Measurements from ENCODE around the gene MCF2L2. TPM values are rescaled to one million over a fixed set of nuclear protein-coding genes. Genes with fewer than 3 reads are reported as not detected.

Gene MCF2L2
- total and polyA plus RNA-seq, 2 of the 13 experiments (the other 11 are each of a cell fraction or from before 2014, with no cell fraction given): not detected

GRCh38 chr3:183447206-183448001 lies 19.0 kb upstream of the MCF2L2 start (continued):
- no peak for TF ChIP-seq SNAPC5 (CRISPR knock-in tag; IDR thresholded peaks at IDR 0.05; ENCODE audit: borderline replicate concordance)
- 0 out of 2 replicates have a peak, but pooled peaks have one; percentile 76 for TF ChIP-seq NR1H2 (CRISPR knock-in tag; IDR thresholded peaks at IDR 0.05; ENCODE audit: borderline replicate concordance, low read depth)
- peak; percentile 74 for TF ChIP-seq KDM3A (CRISPR knock-in tag; IDR thresholded peaks at IDR 0.05; ENCODE audit: low read depth)
- no peak for TF ChIP-seq ZBTB2 (CRISPR knock-in tag; IDR thresholded peaks at IDR 0.05; ENCODE audit: low read depth)
- peak; percentile 27; the same call in 1 of the 2 replicates for TF ChIP-seq CREBL2 (CRISPR knock-in tag; IDR thresholded peaks at IDR 0.05; ENCODE audit: borderline replicate concordance)
- TF ChIP-seq REPIN1 (CRISPR knock-in tag; IDR thresholded peaks at IDR 0.05; ENCODE audit: borderline replicate concordance, low read depth): peak; percentile 86; the same call in 1 of the 2 replicates
- peak; percentile 94 for TF ChIP-seq RBM39 (IDR thresholded peaks at IDR 0.05; ENCODE audit: low read depth, low read length, poor library complexity, severe bottlenecking)
- no peak for TF ChIP-seq CCAR2 (optimal IDR thresholded peaks at IDR 0.05; ENCODE audit: low read depth, low read length)
- peak; percentile 92 for TF ChIP-seq KAT8 (CRISPR knock-in tag; IDR thresholded peaks at IDR 0.05)
- peak; percentile 43; the same call in 1 of the 2 replicates for TF ChIP-seq ZSCAN25 (CRISPR knock-in tag; IDR thresholded peaks at IDR 0.05)
- peak; percentile 66; the same call in 1 of the 2 replicates for TF ChIP-seq ZNF317 (CRISPR knock-in tag; IDR thresholded peaks at IDR 0.05)
- TF ChIP-seq MTF2 (CRISPR knock-in tag; IDR thresholded peaks at IDR 0.05; ENCODE audit: borderline replicate concordance): 0 out of 2 replicates have a peak, but pooled peaks have one; percentile 52
- no peak for TF ChIP-seq ZSCAN20 (CRISPR knock-in tag; IDR thresholded peaks at IDR 0.05; ENCODE audit: borderline replicate concordance)
- peak; percentile 56 for TF ChIP-seq PHF5A (CRISPR knock-in tag; IDR thresholded peaks at IDR 0.05; ENCODE audit: low read depth, unreplicated experiment)
- TF ChIP-seq DDIT3 (CRISPR knock-in tag; IDR thresholded peaks at IDR 0.05): no peak
- TF ChIP-seq DZIP1 (CRISPR knock-in tag; IDR thresholded peaks at IDR 0.05): 0 out of 2 replicates have a peak, but pooled peaks have one; percentile 84
- TF ChIP-seq FUBP1 (CRISPR knock-in tag; IDR thresholded peaks at IDR 0.05; ENCODE audit: borderline replicate concordance): no peak
- no peak for TF ChIP-seq SCMH1 (CRISPR knock-in tag; IDR thresholded peaks at IDR 0.05; ENCODE audit: borderline replicate concordance)
- peak; percentile 74 for TF ChIP-seq ZNF205 (CRISPR knock-in tag; IDR thresholded peaks at IDR 0.05)
- TF ChIP-seq GPN1 (CRISPR knock-in tag; IDR thresholded peaks at IDR 0.05; ENCODE audit: borderline replicate concordance): peak; percentile 76; the same call in 1 of the 2 replicates

Data from HepG2 (cell line).